GM19099 (cell line): ENCODE results near the gene MFSD6.

Source experiments
- POLR2A ChIP-seq: IDR thresholded peaks from 3 replicates; pipeline ENCODE4 v1.6.1; 2011; ENCODE audit warnings: low read depth; ENCODE audit not compliant: insufficient read length; ENCODE audit errors: extremely low read depth

Gene MFSD6

GRCh38 chr2:190519975-190520767 is 112.0 kb downstream of the MFSD6 start:
- no peak for TF ChIP-seq POLR2A

- TF ChIP-seq POLR2A: no peak
Measured at GRCh38 chr2:190524928-190525327, 116.8 kb downstream of the MFSD6 start.

GRCh38 chr2:190526105-190526750 is 118.1 kb downstream of the MFSD6 start:
- no peak for TF ChIP-seq POLR2A

GRCh38 chr2:190527214-190527613 is 119.1 kb downstream of the MFSD6 start:
- TF ChIP-seq POLR2A: no peak

GRCh38 chr2:190527918-190528317 is 119.8 kb downstream of the MFSD6 start:
- TF ChIP-seq POLR2A: no peak

- TF ChIP-seq POLR2A: no peak
Measured at GRCh38 chr2:190528521-190529001, 120.4 kb downstream of the MFSD6 start.

GRCh38 chr2:190529486-190530247 is 121.5 kb downstream of the MFSD6 start:
- TF ChIP-seq POLR2A: no peak

- no peak for TF ChIP-seq POLR2A
Measured at GRCh38 chr2:190530248-190530900, 122.2 kb downstream of the MFSD6 start.

- no peak for TF ChIP-seq POLR2A
Measured at GRCh38 chr2:190532581-190532980, 124.4 kb downstream of the MFSD6 start.

- TF ChIP-seq POLR2A: no peak
Measured at GRCh38 chr2:190533175-190533967, 125.2 kb downstream of the MFSD6 start.

- TF ChIP-seq POLR2A: no peak
Measured at GRCh38 chr2:190533968-190534309, 125.8 kb downstream of the MFSD6 start.

- TF ChIP-seq POLR2A: peak; percentile 94
Measured at GRCh38 chr2:190534310-190535120, 126.4 kb downstream of the MFSD6 start, which contains the start of gene NEMP2. NEMP2 (minus strand) TSS chr2:190534722; CDS start chr2:190534655, 67 bp downstream.

- no peak for TF ChIP-seq POLR2A
Measured at GRCh38 chr2:190535121-190535439, 126.9 kb downstream of the MFSD6 start.
